OCI-LY3 (cell line): ENCODE data around the gene WHRN.

ENCODE experiments used
- EZH2phosphoT487 ChIP-seq: fragments of 200-600 bp; shearing (Covaris generic); IDR thresholded peaks from 2 replicates; pipeline ENCODE4 v1.6.1; 2018; ENCODE audit warnings: antibody characterized with exemption, mixed run types, low read depth
- TF ChIP-seq, protein P1 (sequence below): fragments of 200-600, 300-600 bp; sonication (generic); IDR thresholded peaks from 2 replicates; pipeline ENCODE4 v1.5.1; 2014; ENCODE audit warnings: antibody characterized with exemption, low read length, low read depth

DNA sequence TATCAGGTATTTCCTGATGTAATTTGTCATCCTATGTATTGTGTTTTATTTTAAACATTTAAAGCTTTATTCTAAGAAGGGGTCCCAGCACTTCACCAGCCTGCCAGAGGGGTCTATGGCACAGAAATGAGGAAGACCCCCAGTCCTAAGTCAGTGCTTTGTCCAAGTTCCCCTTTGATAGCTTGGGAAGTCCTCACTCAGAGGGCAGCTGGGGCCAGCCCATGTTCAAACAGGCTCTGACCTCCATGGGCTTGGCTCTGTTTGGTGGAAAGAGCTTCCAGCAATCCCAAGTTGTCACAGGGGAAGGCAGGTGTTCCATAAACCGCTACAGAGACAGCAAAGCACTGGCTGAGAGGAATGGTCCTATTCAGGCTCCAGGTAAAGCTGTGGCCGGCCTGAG is 90.9 kb downstream of the WHRN start:
- TF ChIP-seq, protein P1, sequence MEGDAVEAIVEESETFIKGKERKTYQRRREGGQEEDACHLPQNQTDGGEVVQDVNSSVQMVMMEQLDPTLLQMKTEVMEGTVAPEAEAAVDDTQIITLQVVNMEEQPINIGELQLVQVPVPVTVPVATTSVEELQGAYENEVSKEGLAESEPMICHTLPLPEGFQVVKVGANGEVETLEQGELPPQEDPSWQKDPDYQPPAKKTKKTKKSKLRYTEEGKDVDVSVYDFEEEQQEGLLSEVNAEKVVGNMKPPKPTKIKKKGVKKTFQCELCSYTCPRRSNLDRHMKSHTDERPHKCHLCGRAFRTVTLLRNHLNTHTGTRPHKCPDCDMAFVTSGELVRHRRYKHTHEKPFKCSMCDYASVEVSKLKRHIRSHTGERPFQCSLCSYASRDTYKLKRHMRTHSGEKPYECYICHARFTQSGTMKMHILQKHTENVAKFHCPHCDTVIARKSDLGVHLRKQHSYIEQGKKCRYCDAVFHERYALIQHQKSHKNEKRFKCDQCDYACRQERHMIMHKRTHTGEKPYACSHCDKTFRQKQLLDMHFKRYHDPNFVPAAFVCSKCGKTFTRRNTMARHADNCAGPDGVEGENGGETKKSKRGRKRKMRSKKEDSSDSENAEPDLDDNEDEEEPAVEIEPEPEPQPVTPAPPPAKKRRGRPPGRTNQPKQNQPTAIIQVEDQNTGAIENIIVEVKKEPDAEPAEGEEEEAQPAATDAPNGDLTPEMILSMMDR, result no peak
- no peak for TF ChIP-seq EZH2phosphoT487
